HepG2 (cell line): ENCODE results near the gene ACSF3. TPM values are rescaled to one million over a fixed set of nuclear protein-coding genes. Genes with fewer than 3 reads are reported as not detected.

Experiments used
- ATAC-seq: fragments of 200-7000 bp; cut with Tn5 transposase; 3 replicates; pipeline ENCODE4 v1.9.1; 2020; ENCODE audit warnings: mild to moderate bottlenecking, moderate library complexity
- BruUV-seq: library from RNA; stranded (reverse); fragments of 400-500 nt; replicated peaks from 2 replicates; lab custom pipeline; 2021; lab: Mats Ljungman, UMichigan
- CTCF ChIA-PET: fragments of 300-600 bp; formaldehyde crosslinking; extraction: SDS; loops from one replicate; lab custom pipeline; 2021; ENCODE audit warnings: low total read pairs, inconsistent platforms, low intra/inter-chr PET ratio; lab: Yijun Ruan, JAX
- POLR2A ChIA-PET: fragments of 350-600 bp; sonication (Branson Sonifier 250); formaldehyde crosslinking; loops from one replicate; lab custom pipeline; 2020; ENCODE audit warnings: antibody characterized with exemption, inconsistent platforms; lab: Yijun Ruan, JAX
- DNase-seq: peaks from one replicate; pipeline ENCODE4 v3.0.0-alpha.2; 2015; ENCODE audit warnings: low spot score
- FAIRE-seq: peaks from 3 replicates; lab custom pipeline; 2011; peaks lifted over from hg19 to GRCh38; lab: Jason Lieb, UNC
- H2AFZ ChIP-seq: one replicate; pipeline ENCODE4 v1.6.1; 2011; ENCODE audit warnings: low read length, inconsistent platforms
- H3K27ac ChIP-seq: fragments of 300-600 bp; 3 replicates; pipeline ENCODE4 v1.8.0; 2011; ENCODE audit warnings: mixed run types, mild to moderate bottlenecking, mixed read lengths, low read length, inconsistent platforms; ENCODE audit not compliant: insufficient read depth; ENCODE audit errors: extremely low read length
- H3K27me3 ChIP-seq, 2 experiments: fragments of 200-600 bp in 1 of 2; 2 replicates in 1 of 2; 3 replicates in 1 of 2; pipeline versions ENCODE4 v1.6.0 to v1.8.0; 2011; ENCODE audit warnings: low read length in 2 of 2, mild to moderate bottlenecking in 2 of 2, moderate library complexity in 2 of 2, inconsistent platforms in 1 of 2; ENCODE audit not compliant: insufficient read depth in 2 of 2, control insufficient read depth in 1 of 2
- H3K36me3 ChIP-seq, 2 experiments: fragments of 200-600 bp in 1 of 2; replicated peaks in 1 of 2; 2 replicates in 1 of 2; 3 replicates in 1 of 2; pipeline versions ENCODE4 v1.5.1 to v1.8.0; 2011; ENCODE audit warnings: low read length in 2 of 2, inconsistent platforms in 1 of 2; ENCODE audit not compliant: insufficient read depth in 2 of 2, control insufficient read depth in 1 of 2
- H3K4me1 ChIP-seq: 2 replicates; pipeline ENCODE4 v1.5.1; 2012; ENCODE audit warnings: low read length, inconsistent platforms; ENCODE audit not compliant: insufficient read depth
- H3K4me2 ChIP-seq: 2 replicates; pipeline ENCODE4 v1.6.0; 2011; ENCODE audit warnings: low read depth, low read length, inconsistent platforms
- H3K4me3 ChIP-seq, 3 experiments: fragments of 200-600 bp in 1 of 3; sonication (generic), shearing (Covaris generic) in 1 of 3; replicated peaks in 1 of 3; 2 replicates each; pipeline ENCODE4 v1.5.1; 2011 to 2016; ENCODE audit warnings: low read length in 3 of 3, inconsistent platforms in 2 of 3, low read depth in 2 of 3, mild to moderate bottlenecking in 2 of 3, control low read depth in 1 of 3, mixed read lengths in 1 of 3; ENCODE audit not compliant: insufficient read depth in 1 of 3
- H3K79me2 ChIP-seq: one replicate; pipeline ENCODE4 v1.6.1; 2011; ENCODE audit warnings: low read length, inconsistent platforms; ENCODE audit not compliant: insufficient read depth
- H3K9ac ChIP-seq: 2 replicates; pipeline ENCODE4 v1.6.0; 2011; ENCODE audit warnings: mild to moderate bottlenecking, low read depth, low read length, inconsistent platforms; ENCODE audit not compliant: insufficient read depth
- H3K9me3 ChIP-seq: 2 replicates; pipeline ENCODE4 v1.5.1; 2012; ENCODE audit warnings: mild to moderate bottlenecking, low read length
- H4K20me1 ChIP-seq: 2 replicates; pipeline ENCODE4 v1.6.0; 2011; ENCODE audit warnings: inconsistent platforms, mild to moderate bottlenecking, low read length, moderate library complexity; ENCODE audit not compliant: insufficient read depth
- NCOA2 ChIP-seq: sonication (generic); formaldehyde crosslinking; IDR thresholded peaks from 2 replicates; pipeline ENCODE4 v1.8.0; 2022; ENCODE audit warnings: inconsistent platforms
- NR2F1 ChIP-seq, 2 experiments: fragments of 450-650 bp in 1 of 2; formaldehyde crosslinking in 1 of 2; IDR thresholded peaks; 2 replicates each; pipeline versions ENCODE4 v1.5.0 to v1.6.1; 2016 to 2020; ENCODE audit warnings: mild to moderate bottlenecking in 1 of 2, missing compliant biosample characterization in 1 of 2, missing genetic modification reagents in 1 of 2, moderate library complexity in 1 of 2
- NR2F6 ChIP-seq, 2 experiments: IDR thresholded peaks; 2 replicates each; pipeline ENCODE4 v1.6.1; 2016; ENCODE audit warnings: antibody characterized with exemption in 1 of 2, mild to moderate bottlenecking in 1 of 2
- ZNF674 ChIP-seq: sonication (generic); formaldehyde crosslinking; IDR thresholded peaks from 2 replicates; pipeline ENCODE4 v1.5.0; 2020; ENCODE audit warnings: low read depth, mild to moderate bottlenecking, missing genetic modification reagents
- WGBS: methylation state at CpG from one replicate; pipeline ENCODE4 v1.1.6; 2017; ENCODE audit warnings: low lambda C conversion rate; 5-methylcytosine and 5-hydroxymethylcytosine counted together
- in situ Hi-C: cut with HindIII; loops from 2 replicates; pipeline ENCODE4 v1.10.0; 2017; ENCODE audit warnings: low pct_unique_long_range_greater_than_20kb; ENCODE audit not compliant: extremely low pct_ligation_motif_present
- intact Hi-C: fragments of 100-400 bp; cut with micrococcal nuclease; formaldehyde crosslinking; loops from one replicate; pipeline ENCODE4 v1.10.0; 2022; ENCODE audit not compliant: unreplicated experiment
- polyA plus RNA-seq, 8 experiments: library from polyadenylated mRNA; depleted of rRNA in 3 of 8; stranded (reverse) in 7 of 8; unstranded in 1 of 8; fragments of >200 nt; fragmentation: Illumina TruSeq in 4 of 8; extraction: Trizol in 4 of 8; gene quantifications; 2 replicates each; pipeline versions ENCODE4 v1.2.1 to v1.2.3, GENCODE V29; 2011 to 2016; ENCODE audit warnings: low read depth in 4 of 8, missing spikeins in 1 of 8, mixed read lengths in 1 of 8; ENCODE audit not compliant: insufficient read depth in 1 of 8
- total RNA-seq, 5 experiments: library from RNA; depleted of rRNA; stranded (reverse); fragments of >200 nt; fragmentation: Illumina TruSeq; extraction: Trizol; gene quantifications; 2 replicates each; pipeline ENCODE4 v1.2.3, GENCODE V29; 2016; ENCODE audit warnings: low read depth in 1 of 5
- TF ChIP-seq, protein P1 (sequence below): sonication (generic); formaldehyde crosslinking; IDR thresholded peaks from 2 replicates; pipeline ENCODE4 v1.8.0; 2022; ENCODE audit warnings: mild to moderate bottlenecking, missing genetic modification reagents; ENCODE audit not compliant: insufficient replicate concordance
- TF ChIP-seq, protein P2 (sequence below): sonication (generic); formaldehyde crosslinking; IDR thresholded peaks from 2 replicates; pipeline ENCODE4 v1.4.0; 2020; ENCODE audit warnings: missing genetic modification reagents, borderline replicate concordance

ACSF3 gene
- total and polyA plus RNA-seq, 2 of the 13 experiments (the other 11 are each of a cell fraction or from before 2014, with no cell fraction given) = 14.9 to 30.6 TPM

DNA sequence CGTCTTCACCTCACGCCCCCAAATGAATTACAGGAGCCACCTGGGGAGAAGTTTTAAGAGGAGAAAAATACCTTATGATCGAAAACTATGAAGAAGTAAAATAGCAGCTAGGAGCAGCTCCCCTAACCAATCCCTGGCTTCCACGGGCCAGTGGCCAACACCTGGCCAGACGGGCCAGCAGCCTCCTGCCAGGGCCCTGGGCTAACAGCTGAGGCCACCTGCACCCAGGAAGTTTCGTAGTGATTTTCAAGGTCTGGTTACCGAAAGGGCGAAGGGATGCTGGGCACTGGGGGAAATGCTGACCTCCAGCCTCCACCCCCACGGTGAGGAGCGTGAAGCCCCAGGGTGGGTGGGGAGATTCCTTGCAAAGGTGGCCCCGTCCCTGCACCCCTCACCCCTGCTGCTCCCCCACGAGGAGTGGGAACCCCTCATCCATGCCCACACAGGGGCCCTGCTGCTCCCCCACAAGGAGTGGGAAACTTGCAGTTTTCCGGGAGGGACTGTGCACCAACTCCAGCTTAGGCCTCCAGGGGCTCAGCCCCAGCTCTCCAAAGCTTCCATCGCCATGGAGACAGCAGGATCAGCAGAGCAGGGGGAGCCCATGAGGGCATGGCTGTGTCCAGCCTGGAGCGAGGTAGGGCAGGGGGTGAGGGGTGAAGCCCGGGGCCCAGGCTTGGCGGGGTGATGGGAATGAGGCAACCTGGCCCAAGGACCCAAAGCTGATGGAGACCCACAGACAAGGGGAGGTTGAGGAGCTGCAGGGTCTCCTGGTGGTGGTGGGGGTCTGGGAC is 31.9 kb upstream of the ACSF3 start (continued):
- TF ChIP-seq, protein P1, sequence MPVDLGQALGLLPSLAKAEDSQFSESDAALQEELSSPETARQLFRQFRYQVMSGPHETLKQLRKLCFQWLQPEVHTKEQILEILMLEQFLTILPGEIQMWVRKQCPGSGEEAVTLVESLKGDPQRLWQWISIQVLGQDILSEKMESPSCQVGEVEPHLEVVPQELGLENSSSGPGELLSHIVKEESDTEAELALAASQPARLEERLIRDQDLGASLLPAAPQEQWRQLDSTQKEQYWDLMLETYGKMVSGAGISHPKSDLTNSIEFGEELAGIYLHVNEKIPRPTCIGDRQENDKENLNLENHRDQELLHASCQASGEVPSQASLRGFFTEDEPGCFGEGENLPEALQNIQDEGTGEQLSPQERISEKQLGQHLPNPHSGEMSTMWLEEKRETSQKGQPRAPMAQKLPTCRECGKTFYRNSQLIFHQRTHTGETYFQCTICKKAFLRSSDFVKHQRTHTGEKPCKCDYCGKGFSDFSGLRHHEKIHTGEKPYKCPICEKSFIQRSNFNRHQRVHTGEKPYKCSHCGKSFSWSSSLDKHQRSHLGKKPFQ (CRISPR knock-in tag) = no peak
- TF ChIP-seq ZNF674 (CRISPR knock-in tag) = no peak

DNA sequence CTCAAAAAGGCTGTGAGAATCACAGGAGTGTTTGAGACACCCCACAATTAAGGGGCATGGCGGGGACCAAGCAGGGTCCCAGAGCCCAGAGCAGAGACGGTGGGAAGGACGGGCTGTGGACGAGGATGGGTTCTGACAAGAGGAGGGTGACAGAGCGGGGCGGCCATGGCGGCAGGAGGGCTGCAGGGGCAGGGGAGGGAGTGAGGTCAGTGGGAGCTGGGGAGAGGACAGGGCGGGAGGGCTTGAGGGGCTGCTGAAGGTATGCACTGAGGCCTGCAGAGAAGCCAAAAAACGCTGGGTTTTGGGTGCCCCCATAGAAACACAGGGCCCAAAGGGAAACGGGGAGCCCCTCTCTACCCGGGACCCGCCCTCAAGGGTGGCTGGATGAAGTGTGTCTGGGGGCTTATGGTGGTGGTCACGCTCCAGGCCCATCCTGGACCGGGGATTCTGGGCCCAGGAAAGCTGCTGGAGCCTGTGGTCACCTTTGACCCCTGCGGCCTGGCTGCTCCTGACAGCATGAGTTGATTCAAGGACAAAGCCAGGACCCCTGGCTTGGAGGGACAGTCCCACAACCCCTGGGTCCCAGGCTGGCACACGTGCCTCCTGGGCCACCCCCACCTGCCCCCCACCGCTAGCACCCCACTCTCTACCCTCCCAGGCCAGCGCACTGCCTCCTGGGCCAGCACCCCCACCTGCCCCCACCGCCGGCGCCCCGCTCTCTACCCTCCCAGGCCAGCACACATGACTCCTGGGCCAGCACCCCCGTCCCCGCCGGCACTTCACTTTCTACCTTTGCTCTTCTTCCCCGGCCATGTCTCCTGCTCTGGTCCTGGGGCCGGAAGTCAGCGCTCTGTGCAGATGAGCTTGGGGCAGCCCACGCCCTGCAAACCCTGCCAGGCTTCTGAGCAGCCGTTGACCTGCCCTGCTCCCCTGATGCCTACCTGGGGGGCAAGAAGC is 31.0 kb upstream of the ACSF3 start:
- H3K27me3 ChIP-seq = peaks cover 30 to 88% of the 10 kb centered on the region in 2 experiments

More for the DNA sequence above, 31.0 kb upstream of the ACSF3 start:
- in situ Hi-C loops (no loop called here), intact Hi-C loops (no loop called here)
- peak; percentile 29 for ATAC-seq
- BruUV-seq = no TSS peak
- peaks cover 9% of the 10 kb centered on the region; the same call in 1 of the 2 replicates for H3K4me1 ChIP-seq
- no peak overlapping the region for H3K9ac ChIP-seq
- H3K4me3 ChIP-seq = no peak overlapping the region
- H3K79me2 ChIP-seq = no peaks in the 10 kb centered on the region
- ChIA-PET CTCF (no interaction called here), POLR2A (no interaction called here)
- H3K36me3 ChIP-seq = no peaks in the 10 kb centered on the region
- no peaks in the 10 kb centered on the region for H4K20me1 ChIP-seq
- peak; percentile 58 for TF ChIP-seq NR2F6 (IDR thresholded peaks at IDR 0.05)
- TF ChIP-seq NR2F6 (CRISPR knock-in tag; IDR thresholded peaks at IDR 0.05) = peak; percentile 54; the same call in 1 of the 2 replicates
- TF ChIP-seq, protein P2, sequence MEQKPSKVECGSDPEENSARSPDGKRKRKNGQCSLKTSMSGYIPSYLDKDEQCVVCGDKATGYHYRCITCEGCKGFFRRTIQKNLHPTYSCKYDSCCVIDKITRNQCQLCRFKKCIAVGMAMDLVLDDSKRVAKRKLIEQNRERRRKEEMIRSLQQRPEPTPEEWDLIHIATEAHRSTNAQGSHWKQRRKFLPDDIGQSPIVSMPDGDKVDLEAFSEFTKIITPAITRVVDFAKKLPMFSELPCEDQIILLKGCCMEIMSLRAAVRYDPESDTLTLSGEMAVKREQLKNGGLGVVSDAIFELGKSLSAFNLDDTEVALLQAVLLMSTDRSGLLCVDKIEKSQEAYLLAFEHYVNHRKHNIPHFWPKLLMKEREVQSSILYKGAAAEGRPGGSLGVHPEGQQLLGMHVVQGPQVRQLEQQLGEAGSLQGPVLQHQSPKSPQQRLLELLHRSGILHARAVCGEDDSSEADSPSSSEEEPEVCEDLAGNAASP = peak; percentile 23; the same call in 1 of the 2 replicates
- no peak for TF ChIP-seq NCOA2
- TF ChIP-seq NR2F1 (CRISPR knock-in tag; IDR thresholded peaks at IDR 0.05) = 0 out of 4 replicates have a peak, but pooled peaks of 1 of the 2 experiments have one; percentile 27
- WGBS = 28% methylated on average over 28 of the region's 30 CpGs
- DNase-seq = no peak
- H3K4me2 ChIP-seq = no peak overlapping the region
- H3K9me3 ChIP-seq = no peaks in the 10 kb centered on the region
- H2AFZ ChIP-seq = no peak overlapping the region
- no peak for FAIRE-seq
- no peak overlapping the region for H3K27ac ChIP-seq
